Coronary artery (tissue), 2 donors: ENCODE measurements around the gene ZNF580.

Source experiments
- DNase-seq: peaks from one replicate; pipeline ENCODE4 v3.0.0-alpha.2; 2017; ENCODE audit warnings: low spot score
- H3K27ac ChIP-seq, 2 donors: fragments of 200-600 bp; sonication (generic); one replicate each; pipeline ENCODE4 v1.5.1; 2016 to 2019
- H3K4me3 ChIP-seq: fragments of 200-600 bp; sonication (generic); 2 replicates; pipeline ENCODE4 v1.5.1; 2016; ENCODE audit warnings: mild to moderate bottlenecking, moderate library complexity
- TF ChIP-seq, protein P1 (sequence below): fragments of 200-600 bp; sonication (generic); IDR thresholded peaks from one replicate; pipeline ENCODE4 v1.5.1; 2019; ENCODE audit warnings: antibody characterized with exemption

The ZNF580 gene

GRCh38 chr19:55677572-55678028, 36.8 kb downstream of the ZNF580 start:
- TF ChIP-seq, protein P1, sequence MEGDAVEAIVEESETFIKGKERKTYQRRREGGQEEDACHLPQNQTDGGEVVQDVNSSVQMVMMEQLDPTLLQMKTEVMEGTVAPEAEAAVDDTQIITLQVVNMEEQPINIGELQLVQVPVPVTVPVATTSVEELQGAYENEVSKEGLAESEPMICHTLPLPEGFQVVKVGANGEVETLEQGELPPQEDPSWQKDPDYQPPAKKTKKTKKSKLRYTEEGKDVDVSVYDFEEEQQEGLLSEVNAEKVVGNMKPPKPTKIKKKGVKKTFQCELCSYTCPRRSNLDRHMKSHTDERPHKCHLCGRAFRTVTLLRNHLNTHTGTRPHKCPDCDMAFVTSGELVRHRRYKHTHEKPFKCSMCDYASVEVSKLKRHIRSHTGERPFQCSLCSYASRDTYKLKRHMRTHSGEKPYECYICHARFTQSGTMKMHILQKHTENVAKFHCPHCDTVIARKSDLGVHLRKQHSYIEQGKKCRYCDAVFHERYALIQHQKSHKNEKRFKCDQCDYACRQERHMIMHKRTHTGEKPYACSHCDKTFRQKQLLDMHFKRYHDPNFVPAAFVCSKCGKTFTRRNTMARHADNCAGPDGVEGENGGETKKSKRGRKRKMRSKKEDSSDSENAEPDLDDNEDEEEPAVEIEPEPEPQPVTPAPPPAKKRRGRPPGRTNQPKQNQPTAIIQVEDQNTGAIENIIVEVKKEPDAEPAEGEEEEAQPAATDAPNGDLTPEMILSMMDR: no peak
- H3K4me3 ChIP-seq: peak overlapping the region; percentile 99
- DNase-seq: no peak

GRCh38 chr19:55678121-55678671, 37.4 kb downstream of the ZNF580 start:
- DNase-seq: no peak
- Histone ChIP-seq H3K27ac (peak overlapping the region in 1 of 2 donors; percentile 57), H3K4me3 (no peak overlapping the region)
- TF ChIP-seq, protein P1: no peak

More at GRCh38 chr19:55677572-55678028, 36.8 kb downstream of the ZNF580 start:
- peak overlapping the region in 1 of 2 donors; percentile 57 for H3K27ac ChIP-seq

DNA sequence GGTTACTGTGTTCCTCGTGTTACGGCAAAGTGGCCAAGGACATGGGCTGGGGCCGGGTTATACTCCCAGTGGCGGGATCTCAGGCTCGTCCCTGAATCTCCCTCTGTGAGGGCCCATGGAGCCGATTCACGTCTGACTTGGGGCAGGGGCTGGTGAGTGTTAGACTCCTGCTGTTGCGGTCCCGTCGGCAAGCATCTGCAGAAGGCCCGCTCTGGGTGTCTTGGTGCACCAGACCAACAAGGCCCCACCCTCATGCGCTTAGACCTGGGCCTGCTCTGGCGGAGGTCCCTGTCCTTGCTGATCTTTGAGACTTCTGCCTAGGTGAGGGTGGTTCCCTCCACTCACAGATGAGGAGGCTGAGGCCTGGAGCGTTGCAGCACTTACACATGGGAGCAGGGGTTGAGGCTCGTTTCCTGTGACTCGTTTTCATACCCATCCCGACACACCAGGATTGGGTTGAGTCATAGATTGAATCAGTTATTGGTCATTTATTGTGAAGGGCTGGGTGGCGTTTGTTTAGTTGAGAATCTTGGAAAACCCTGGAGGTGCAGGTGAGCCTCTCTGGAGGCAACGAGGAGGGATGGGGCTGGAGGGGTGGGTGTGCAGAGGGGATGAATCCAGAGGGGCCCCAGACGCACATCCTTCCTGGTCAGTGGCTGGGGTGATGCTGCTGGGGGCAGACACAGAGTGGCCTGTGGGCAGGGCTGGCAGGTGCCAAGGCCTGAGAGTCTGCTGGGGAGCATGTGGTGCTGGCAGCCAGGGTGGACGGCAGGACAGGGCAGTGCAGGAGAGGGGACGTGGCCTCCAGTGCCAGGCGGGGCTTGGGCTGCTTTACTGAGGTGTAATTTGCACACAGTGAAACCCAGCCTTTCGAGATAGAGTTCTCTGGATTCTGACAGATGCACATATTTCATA, 38.8 kb downstream of the ZNF580 start:
- no peak overlapping the region for H3K27ac ChIP-seq
- DNase-seq: no peak
- TF ChIP-seq, protein P1: no peak

GRCh38 chr19:55680339-55681130, 39.7 kb downstream of the ZNF580 start:
- DNase-seq: no peak
- no peak overlapping the region for H3K27ac ChIP-seq
- TF ChIP-seq, protein P1: no peak
- H3K4me3 ChIP-seq: no peak overlapping the region

More for the DNA sequence above, 38.8 kb downstream of the ZNF580 start:
- no peak overlapping the region for H3K4me3 ChIP-seq

- TF ChIP-seq, protein P1: no peak
- H3K4me3 ChIP-seq: no peak overlapping the region
- H3K27ac ChIP-seq: no peak overlapping the region
- DNase-seq: no peak
These were observed 40.6 kb downstream of the ZNF580 start for GRCh38 chr19:55681131-55682092.
